Endothelial cell of umbilical vein (primary cell): ENCODE results near the gene ELAVL1.
A peak's percentile ranks its signal among the peaks of the same experiment; 100 is the strongest.

Experiments used
- CTCF ChIP-seq, 2 donors: IDR thresholded peaks; 1 replicate in 1 of 2; 2 replicates in 1 of 2; pipeline ENCODE4 v1.5.1; 2011; ENCODE audit warnings: low read length in 2 of 2, mild to moderate bottlenecking in 2 of 2, moderate library complexity in 2 of 2, control low read depth in 1 of 2, inconsistent platforms in 1 of 2, low read depth in 1 of 2; ENCODE audit not compliant: insufficient read depth in 1 of 2; ENCODE audit errors: extremely low read depth in 1 of 2
- EZH2 ChIP-seq: IDR thresholded peaks from 2 replicates; pipeline ENCODE4 v1.6.1; 2012; ENCODE audit warnings: borderline replicate concordance, low read depth, mild to moderate bottlenecking, moderate library complexity, low read length, inconsistent platforms; ENCODE audit not compliant: severe bottlenecking
- GATA2 ChIP-seq: IDR thresholded peaks from 2 replicates; pipeline ENCODE4 v1.7.0; 2011; ENCODE audit warnings: low read depth, mild to moderate bottlenecking, moderate library complexity, mixed read lengths, low read length; ENCODE audit not compliant: insufficient read length, insufficient read depth
- JUN ChIP-seq: IDR thresholded peaks from 2 replicates; pipeline ENCODE4 v1.6.1; 2011; ENCODE audit warnings: borderline replicate concordance, low read depth; ENCODE audit not compliant: insufficient read length, insufficient read depth
- MAX ChIP-seq: IDR thresholded peaks from 2 replicates; pipeline ENCODE4 v1.6.1; 2011; ENCODE audit not compliant: insufficient read depth, insufficient read length
- POLR2A ChIP-seq: IDR thresholded peaks from 2 replicates; pipeline ENCODE4 v1.6.1; 2012; ENCODE audit warnings: low read depth, mild to moderate bottlenecking, control low read depth, low read length
- POLR2AphosphoS5 ChIP-seq: IDR thresholded peaks from 2 replicates; pipeline ENCODE4 v1.6.1; 2012; ENCODE audit warnings: low read depth, mild to moderate bottlenecking, control low read depth, low read length, moderate library complexity; ENCODE audit not compliant: insufficient read depth

GRCh38 chr19:8005534-8006256, at the start of gene ELAVL1:
- TF ChIP-seq CTCF (IDR thresholded peaks at IDR 0.05; ENCODE audit: extremely low read depth in 1 of 2, insufficient read depth in 1 of 2, low read depth in 1 of 2, low read length in 2 of 2) (no peak), POLR2A (peak; percentile 67), EZH2 (no peak), MAX (no peak), POLR2AphosphoS5 (peak; percentile 75), GATA2 (no peak), JUN (no peak)
